PC-9 (cell line): ENCODE results near the gene ARRB1. TPM values are rescaled to one million over a fixed set of nuclear protein-coding genes. Genes with fewer than 3 reads are reported as not detected.

Experiments
- BruUV-seq: library from RNA; stranded (reverse); fragments of 400-500 nt; replicated peaks from 2 replicates; lab custom pipeline; 2021; lab: Mats Ljungman, UMichigan
- CTCF ChIA-PET: fragments of 300-600 bp; sonication (Branson Sonifier 250); formaldehyde crosslinking; loops from one replicate; lab custom pipeline; 2022; ENCODE audit warnings: antibody characterized with exemption; lab: Charles Lee
- POLR2A ChIA-PET: fragments of 300-600 bp; sonication (Branson Sonifier 250); formaldehyde crosslinking; loops from one replicate; lab custom pipeline; 2022; ENCODE audit warnings: antibody characterized with exemption; ENCODE audit not compliant: unreplicated experiment; lab: Charles Lee
- DNase-seq, 2 experiments: peaks; one replicate each; pipeline versions ENCODE4 v3.0.0 to v3.0.0-alpha.2; 2015 to 2022; ENCODE audit warnings: mixed read lengths in 1 of 2
- H2AFZ ChIP-seq: fragments of 200-600 bp; sonication (generic); 2 replicates; pipeline ENCODE4 v1.8.1; 2017; ENCODE audit warnings: antibody characterized with exemption
- H3F3A ChIP-seq: fragments of 200-600 bp; sonication (generic); 2 replicates; pipeline ENCODE4 v1.8.1; 2017; ENCODE audit warnings: antibody characterized with exemption, mild to moderate bottlenecking, low read depth; ENCODE audit not compliant: insufficient read depth
- H3K27ac ChIP-seq: fragments of 200-600 bp; sonication (generic); 2 replicates; pipeline ENCODE4 v1.6.1; 2016; ENCODE audit warnings: mixed run types
- H3K27me3 ChIP-seq: fragments of 200-600 bp; sonication (generic); 2 replicates; pipeline ENCODE4 v1.6.1; 2016; ENCODE audit warnings: low read depth, mixed run types; ENCODE audit not compliant: insufficient read depth
- H3K36me3 ChIP-seq: fragments of 200-600 bp; sonication (generic); 2 replicates; pipeline ENCODE4 v1.6.1; 2016; ENCODE audit warnings: low read depth, mixed run types
- H3K4me1 ChIP-seq: fragments of 200-600 bp; sonication (generic); replicated peaks from 2 replicates; pipeline ENCODE4 v1.6.1; 2016; ENCODE audit warnings: mixed run types; ENCODE audit not compliant: insufficient read depth
- H3K4me2 ChIP-seq: fragments of 200-600 bp; sonication (generic); 2 replicates; pipeline ENCODE4 v1.6.1; 2017; ENCODE audit warnings: mixed run types
- H3K4me3 ChIP-seq: fragments of 200-600 bp; sonication (generic); 2 replicates; pipeline ENCODE4 v1.6.1; 2016; ENCODE audit warnings: mixed run types
- H3K79me2 ChIP-seq: fragments of 200-600 bp; sonication (generic); 2 replicates; pipeline ENCODE4 v1.6.1; 2017; ENCODE audit warnings: low read depth, mixed run types
- H3K9me2 ChIP-seq: fragments of 200-600 bp; sonication (generic); 2 replicates; pipeline ENCODE4 v1.8.1; 2017; ENCODE audit warnings: mild to moderate bottlenecking; ENCODE audit not compliant: insufficient read depth
- H3K9me3 ChIP-seq: fragments of 200-600 bp; sonication (generic); 2 replicates; pipeline ENCODE4 v1.8.1; 2016; ENCODE audit warnings: low read depth; ENCODE audit not compliant: insufficient read depth
- H4K20me1 ChIP-seq: fragments of 200-600 bp; sonication (generic); 2 replicates; pipeline ENCODE4 v1.8.1; 2017; ENCODE audit not compliant: insufficient read depth
- CTCF ChIP-seq: fragments of 200-600 bp; sonication (generic); conservative IDR thresholded peaks from 2 replicates; pipeline ENCODE4 v1.6.1; 2017; ENCODE audit warnings: mixed run types, antibody characterized with exemption, mild to moderate bottlenecking, moderate library complexity
- EZH2 ChIP-seq: fragments of 200-600 bp; sonication (generic); IDR thresholded peaks from 2 replicates; pipeline ENCODE4 v1.8.0; 2017; ENCODE audit warnings: antibody characterized with exemption, low read depth
- intact Hi-C: fragments of 100-400 bp; cut with micrococcal nuclease; formaldehyde crosslinking; loops from one replicate; pipeline ENCODE4 v1.10.0; 2022; ENCODE audit not compliant: unreplicated experiment
- total RNA-seq: library from RNA; stranded (reverse); gene quantifications from 2 replicates; pipeline ENCODE4 v1.2.3, GENCODE V29; 2021

The ARRB1 gene
- total RNA-seq, 1 experiment from 2014 or later = 31.8 TPM

DNA sequence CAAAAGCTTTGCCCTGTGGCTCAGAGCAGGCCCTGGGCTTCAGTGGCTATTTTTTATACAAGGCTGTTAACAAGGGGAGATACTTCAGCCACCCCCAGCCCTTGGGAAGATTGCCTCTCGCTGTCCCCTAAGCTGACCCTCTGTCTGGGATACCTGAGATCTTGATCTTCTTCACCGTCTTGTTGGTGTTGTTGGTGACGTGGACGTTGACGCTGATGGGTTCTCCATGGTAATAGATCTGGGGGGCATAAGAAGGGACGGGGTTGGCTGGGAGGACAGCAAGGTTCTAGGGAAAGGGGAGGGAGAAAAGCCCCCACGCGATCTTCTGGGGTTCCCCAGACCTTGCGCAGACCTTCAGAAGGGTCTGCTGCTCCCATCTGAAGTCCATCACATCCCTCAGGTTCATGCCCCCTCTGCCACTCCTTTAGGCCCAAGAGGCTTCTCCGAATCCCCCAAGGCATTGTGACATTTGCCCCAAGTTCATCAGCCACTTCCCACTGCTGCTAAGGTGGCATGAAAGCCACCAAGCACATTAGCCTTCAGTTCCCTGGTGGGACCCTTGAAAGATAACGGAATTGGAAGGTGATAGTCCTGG lies 74.2 kb downstream of the ARRB1 start:
- H3K27ac ChIP-seq = no peak overlapping the region
- no peaks in the 10 kb centered on the region for H3K4me1 ChIP-seq
- H3K9me2 ChIP-seq = no peaks in the 10 kb centered on the region
- CTCF ChIA-PET = interaction anchor here (0.8 kb wide), 1 partner anchor 109 kb away, joined by 5 read pairs; no protein-coding TSS in a partner anchor
- no peaks in the 10 kb centered on the region for H3K79me2 ChIP-seq
- DNase-seq = no peak
- TF ChIP-seq CTCF = no peak
- no peak for TF ChIP-seq EZH2
- no TSS peak for BruUV-seq
- H3K36me3 ChIP-seq = no peaks in the 10 kb centered on the region
- H3K4me3 ChIP-seq = no peak overlapping the region
- peaks cover 3% of the 10 kb centered on the region; the same call in 1 of the 2 replicates for H4K20me1 ChIP-seq
- no peaks in the 10 kb centered on the region for H3K27me3 ChIP-seq
- H3F3A ChIP-seq = no peaks in the 10 kb centered on the region; the same call in 1 of the 2 replicates
- intact Hi-C loops = no loop called here
- H2AFZ ChIP-seq = no peak overlapping the region
- POLR2A ChIA-PET = no interaction called here
- no peak overlapping the region for H3K4me2 ChIP-seq
- H3K9me3 ChIP-seq = no peaks in the 10 kb centered on the region

GRCh38 chr11:75276686-75277085 lies 74.8 kb downstream of the ARRB1 start:
- CTCF ChIA-PET = interaction anchor here (0.6 to 0.8 kb wide), 2 partner anchors 109 to 357 kb away, joined by 3 to 5 read pairs; no protein-coding TSS in a partner anchor
- intact Hi-C loops = no loop called here
- POLR2A ChIA-PET = interaction anchor here (0.6 to 0.7 kb wide), 2 partner anchors 72 to 124 kb away, joined by 3 read pairs; no protein-coding TSS in a partner anchor
- Histone ChIP-seq H3F3A (no peaks in the 10 kb centered on the region; the same call in 1 of the 2 replicates), H3K4me1 (no peaks in the 10 kb centered on the region), H3K36me3 (no peaks in the 10 kb centered on the region), H3K79me2 (no peaks in the 10 kb centered on the region), H4K20me1 (peaks cover 3% of the 10 kb centered on the region; the same call in 1 of the 2 replicates), H3K9me2 (no peaks in the 10 kb centered on the region), H2AFZ (no peak overlapping the region), H3K27ac (no peak overlapping the region), H3K9me3 (no peaks in the 10 kb centered on the region), H3K4me2 (no peak overlapping the region), H3K27me3 (no peaks in the 10 kb centered on the region), H3K4me3 (no peak overlapping the region)
- TF ChIP-seq EZH2 (no peak), CTCF (no peak)
- no peak for DNase-seq
- BruUV-seq = no TSS peak

DNA sequence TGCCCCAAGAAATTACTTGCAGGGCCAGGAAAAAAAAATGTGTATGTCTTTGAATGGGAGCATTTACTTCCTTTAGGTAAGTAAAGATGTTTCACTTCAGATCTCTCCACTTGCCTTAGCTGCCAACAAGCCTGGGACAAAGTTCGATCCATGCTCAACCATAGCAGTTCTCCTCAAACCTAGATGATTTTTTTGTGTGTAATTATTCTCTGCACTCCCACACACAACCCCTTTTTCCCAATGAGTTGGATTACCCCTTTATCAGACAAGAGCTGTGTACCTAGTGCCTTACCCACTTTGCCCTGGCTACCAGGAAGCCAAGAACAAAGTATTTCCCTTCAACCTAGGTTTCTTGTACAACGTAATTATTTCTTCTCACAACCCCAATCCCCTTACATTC lies 75.3 kb downstream of the ARRB1 start:
- no TSS peak for BruUV-seq

More for the DNA sequence above, 75.3 kb downstream of the ARRB1 start:
- Histone ChIP-seq H3K4me2 (no peak overlapping the region), H3K36me3 (no peaks in the 10 kb centered on the region), H3K4me1 (no peaks in the 10 kb centered on the region), H3K27me3 (no peaks in the 10 kb centered on the region), H3K79me2 (no peaks in the 10 kb centered on the region), H3F3A (no peaks in the 10 kb centered on the region; the same call in 1 of the 2 replicates), H4K20me1 (peaks cover 3% of the 10 kb centered on the region; the same call in 1 of the 2 replicates), H3K9me2 (no peaks in the 10 kb centered on the region), H2AFZ (no peak overlapping the region), H3K4me3 (no peak overlapping the region), H3K9me3 (no peaks in the 10 kb centered on the region), H3K27ac (no peak overlapping the region)
- no peak for DNase-seq
- intact Hi-C loops = no loop called here
- ChIA-PET CTCF (interaction anchor here (0.6 kb wide), 2 partner anchors 84 to 356 kb away, joined by 3 read pairs; no protein-coding TSS in a partner anchor), POLR2A (interaction anchor here (0.6 to 0.7 kb wide), 2 partner anchors 73 to 124 kb away, joined by 3 read pairs; no protein-coding TSS in a partner anchor)
- TF ChIP-seq EZH2 (no peak), CTCF (no peak)
